ENCODE measurements around the gene AMOT.

The AMOT gene

DNA sequence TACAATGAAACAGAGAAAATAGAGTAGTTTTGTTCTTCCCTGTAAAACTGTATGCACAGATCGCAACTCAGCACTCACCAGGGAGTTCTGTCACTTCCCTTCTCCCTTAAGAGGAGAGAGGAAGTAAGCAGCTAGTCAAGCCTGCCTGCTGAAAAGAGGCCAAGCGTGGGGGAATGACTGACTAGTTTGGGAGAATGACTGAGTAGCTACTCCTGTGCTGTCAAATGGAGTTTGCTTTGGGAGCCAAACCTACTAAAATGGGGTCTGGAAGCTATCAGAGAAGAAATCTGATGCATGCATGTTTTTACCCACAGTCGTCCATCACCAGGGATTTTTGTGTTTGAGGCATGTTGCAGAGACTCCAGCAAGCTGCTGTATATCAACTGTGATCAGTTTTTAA lies 106.3 kb downstream of the AMOT start:
- no peak for DNase-seq (ENCODE audit: low spot score)
- TF ChIP-seq CTCF (IDR thresholded peaks at IDR 0.05; ENCODE audit: extremely low read depth, insufficient read depth, missing control alignments) = no peak
- in situ Hi-C loops (cut with MboI; ENCODE audit: low pct_unique_long_range_greater_than_20kb, low sequenced_read_pairs, unreplicated experiment) = no loop called here

GRCh38 chrX:112731793-112732192 lies 108.8 kb downstream of the AMOT start:
- TF ChIP-seq CTCF (IDR thresholded peaks at IDR 0.05; ENCODE audit: extremely low read depth, insufficient read depth, missing control alignments) = peak; percentile 31
- DNase-seq (ENCODE audit: low spot score) = no peak
- in situ Hi-C loops (cut with MboI; ENCODE audit: low pct_unique_long_range_greater_than_20kb, low sequenced_read_pairs, unreplicated experiment) = no loop called here

All from GM13977 (cell line).